GM21576 (cell line): ENCODE measurements around the gene PCLO.
"Not testable (repeated sequence)": the region's sequence is repeated elsewhere in the genome, so short reads cannot be mapped to it uniquely, and the experiment has no call there.

ENCODE experiments used
- ATAC-seq: cut with Tn5 transposase; IDR thresholded peaks from one replicate; pipeline ENCODE4 v1.9.1; 2021; ENCODE audit warnings: mild to moderate bottlenecking, moderate library complexity; ENCODE audit not compliant: unreplicated experiment

PCLO gene

GRCh38 chr7:83053965-83054364, 108.7 kb downstream of the PCLO start:
- ATAC-seq = no peak

- ATAC-seq = no peak
These were observed 122.2 kb downstream of the PCLO start for GRCh38 chr7:83040484-83040883.

GRCh38 chr7:83038787-83039186, 123.9 kb downstream of the PCLO start:
- ATAC-seq = no peak

- ATAC-seq = no peak
These were observed 125.8 kb downstream of the PCLO start for GRCh38 chr7:83036721-83037380.

GRCh38 chr7:83036130-83036529, 126.6 kb downstream of the PCLO start:
- ATAC-seq = no peak

- ATAC-seq = no peak
These were observed 130.5 kb downstream of the PCLO start for GRCh38 chr7:83032195-83032594.

- ATAC-seq = not testable (repeated sequence)
These were observed 138.6 kb downstream of the PCLO start for GRCh38 chr7:83023817-83024665.

GRCh38 chr7:83021032-83021431, 141.7 kb downstream of the PCLO start:
- ATAC-seq = no peak

- ATAC-seq = no peak
These were observed 142.5 kb downstream of the PCLO start for GRCh38 chr7:83020161-83020560.

- no peak for ATAC-seq
These were observed 146.8 kb downstream of the PCLO start for GRCh38 chr7:83015916-83016315.

GRCh38 chr7:83014546-83014945, 148.1 kb downstream of the PCLO start:
- ATAC-seq = no peak

- ATAC-seq = no peak
These were observed 150.7 kb downstream of the PCLO start for GRCh38 chr7:83011954-83012353.

- ATAC-seq = no peak
These were observed 157.3 kb downstream of the PCLO start for GRCh38 chr7:83005410-83005809.

- ATAC-seq = no peak
These were observed 161.2 kb downstream of the PCLO start for GRCh38 chr7:83001362-83002040.

- no peak for ATAC-seq
These were observed 164.2 kb downstream of the PCLO start for GRCh38 chr7:82998436-82998835.

GRCh38 chr7:82985144-82985802, 177.4 kb downstream of the PCLO start:
- ATAC-seq = no peak

GRCh38 chr7:82980130-82980788, 182.4 kb downstream of the PCLO start:
- ATAC-seq = no peak

- no peak for ATAC-seq
These were observed 186.7 kb downstream of the PCLO start for GRCh38 chr7:82975811-82976468.

GRCh38 chr7:82972135-82972534, 190.5 kb downstream of the PCLO start:
- ATAC-seq = no peak
